Panc1 (cell line): ENCODE results near the gene OR11H7. TPM values are rescaled to one million over a fixed set of nuclear protein-coding genes. Genes with fewer than 3 reads are reported as not detected.

Experiments
- ATAC-seq: fragments of 200-7000 bp; cut with Tn5 transposase; 2 replicates; pipeline ENCODE4 v1.9.1; 2020; ENCODE audit warnings: mild to moderate bottlenecking, moderate library complexity
- BruUV-seq: library from RNA; stranded (reverse); fragments of 400-500 nt; replicated peaks from 2 replicates; lab custom pipeline; 2021; lab: Mats Ljungman, UMichigan
- CTCF ChIA-PET: fragments of 300-600 bp; sonication (Branson Sonifier 250); formaldehyde crosslinking; loops from one replicate; lab custom pipeline; 2022; ENCODE audit warnings: antibody characterized with exemption; lab: Charles Lee
- POLR2A ChIA-PET: fragments of 300-600 bp; sonication (Branson Sonifier 250); formaldehyde crosslinking; loops from one replicate; lab custom pipeline; 2022; ENCODE audit warnings: antibody characterized with exemption; lab: Charles Lee
- DNase-seq: peaks from one replicate; pipeline ENCODE4 v3.0.0-alpha.2; 2010; ENCODE audit warnings: low read depth, low spot score
- H3K27ac ChIP-seq: 2 replicates; pipeline ENCODE4 v1.5.1; 2011; ENCODE audit warnings: mild to moderate bottlenecking, low read length, inconsistent platforms
- H3K27me3 ChIP-seq: fragments of 200-500 bp; sonication (Bioruptor generic); 2 replicates; pipeline ENCODE4 v1.6.0; 2014; ENCODE audit warnings: low read length, inconsistent platforms; ENCODE audit not compliant: control insufficient read depth, insufficient read depth
- H3K36me3 ChIP-seq: fragments of 200-500 bp; sonication (Bioruptor generic); 2 replicates; pipeline ENCODE4 v1.5.1; 2014; ENCODE audit warnings: inconsistent platforms, mild to moderate bottlenecking, low read length, moderate library complexity; ENCODE audit not compliant: control insufficient read depth, insufficient read depth
- H3K4me1 ChIP-seq: 2 replicates; pipeline ENCODE4 v1.5.1; 2011; ENCODE audit warnings: inconsistent platforms, mild to moderate bottlenecking, low read length, moderate library complexity; ENCODE audit not compliant: control insufficient read depth, insufficient read depth
- H3K4me3 ChIP-seq, 2 experiments: 2 replicates each; pipeline ENCODE4 v1.5.1; 2011 to 2012; ENCODE audit warnings: low read depth in 2 of 2, low read length in 2 of 2, mild to moderate bottlenecking in 2 of 2, inconsistent platforms in 1 of 2, moderate library complexity in 1 of 2
- H3K9me3 ChIP-seq: fragments of 200-500 bp; sonication (Bioruptor generic); 2 replicates; pipeline ENCODE4 v1.5.1; 2014; ENCODE audit warnings: low read depth, mild to moderate bottlenecking, inconsistent platforms, low read length, moderate library complexity; ENCODE audit not compliant: control insufficient read depth, insufficient read depth
- POLR2AphosphoS5 ChIP-seq: IDR thresholded peaks from 2 replicates; pipeline ENCODE4 v1.6.1; 2012; ENCODE audit warnings: mild to moderate bottlenecking, low read depth, low read length, moderate library complexity
- REST ChIP-seq, 2 experiments: IDR thresholded peaks; 2 replicates each; pipeline ENCODE4 v1.6.1; 2011 to 2012; ENCODE audit warnings: low read depth in 2 of 2, control low read depth in 1 of 2, low read length in 1 of 2, mild to moderate bottlenecking in 1 of 2, moderate library complexity in 1 of 2; ENCODE audit not compliant: insufficient read depth in 1 of 2
- SIN3A ChIP-seq: IDR thresholded peaks from 2 replicates; pipeline ENCODE4 v1.6.1; 2012; ENCODE audit warnings: low read depth, mild to moderate bottlenecking, low read length, moderate library complexity, borderline replicate concordance; ENCODE audit not compliant: insufficient read depth
- TCF7L2 ChIP-seq: IDR thresholded peaks from 2 replicates; pipeline ENCODE4 v1.6.1; 2011; ENCODE audit warnings: mild to moderate bottlenecking, low read depth, low read length, inconsistent platforms
- in situ Hi-C: cut with HindIII; loops from 2 replicates; pipeline ENCODE4 v1.10.0; 2016; ENCODE audit warnings: low sequenced_read_pairs, low pct_unique_long_range_greater_than_20kb
- intact Hi-C: fragments of 100-400 bp; cut with micrococcal nuclease; formaldehyde crosslinking; loops from one replicate; pipeline ENCODE4 v1.10.0; 2022; ENCODE audit not compliant: unreplicated experiment
- total RNA-seq: library from RNA; stranded (reverse); gene quantifications from one replicate; pipeline ENCODE4 v1.2.1, GENCODE V29; 2021; ENCODE audit not compliant: unreplicated experiment
- TF ChIP-seq, protein P1 (sequence below): fragments of 450-650 bp; IDR thresholded peaks from 2 replicates; pipeline ENCODE4 v1.5.1; 2017; ENCODE audit warnings: mild to moderate bottlenecking

OR11H7 gene
- total RNA-seq, 1 experiment from 2014 or later, result not detected

GRCh38 chr14:20198991-20199390, 29.8 kb upstream of the OR11H7 start:
- BruUV-seq, result no TSS peak
- DNase-seq (no peak), ATAC-seq (no peak)

DNA sequence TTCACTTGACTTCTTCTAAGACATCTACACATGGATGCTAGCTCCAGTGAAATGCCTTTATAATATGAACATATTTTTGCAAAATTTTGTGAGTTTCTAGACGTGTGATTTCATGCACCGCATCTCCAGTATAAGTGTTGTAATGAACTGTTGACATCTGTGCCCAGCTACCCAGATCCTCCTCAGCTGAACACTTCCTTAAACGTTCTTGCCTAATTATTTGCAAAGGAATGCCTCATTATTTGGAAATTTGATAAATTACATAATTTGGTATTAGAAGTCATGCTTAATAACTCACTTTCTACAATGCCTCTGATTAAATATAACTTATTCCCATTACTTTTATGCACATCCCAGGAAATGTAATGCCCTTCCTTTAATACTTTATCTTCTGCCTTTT, 24.1 kb upstream of the OR11H7 start:
- H3K9me3 ChIP-seq, result no peaks in the 10 kb centered on the region
- TF ChIP-seq REST (IDR thresholded peaks at IDR 0.05; ENCODE audit: insufficient read depth in 1 of 2, low read depth in 2 of 2, low read length in 1 of 2) (no peak), SIN3A (no peak), POLR2AphosphoS5 (no peak), TCF7L2 (no peak)
- TF ChIP-seq, protein P1, sequence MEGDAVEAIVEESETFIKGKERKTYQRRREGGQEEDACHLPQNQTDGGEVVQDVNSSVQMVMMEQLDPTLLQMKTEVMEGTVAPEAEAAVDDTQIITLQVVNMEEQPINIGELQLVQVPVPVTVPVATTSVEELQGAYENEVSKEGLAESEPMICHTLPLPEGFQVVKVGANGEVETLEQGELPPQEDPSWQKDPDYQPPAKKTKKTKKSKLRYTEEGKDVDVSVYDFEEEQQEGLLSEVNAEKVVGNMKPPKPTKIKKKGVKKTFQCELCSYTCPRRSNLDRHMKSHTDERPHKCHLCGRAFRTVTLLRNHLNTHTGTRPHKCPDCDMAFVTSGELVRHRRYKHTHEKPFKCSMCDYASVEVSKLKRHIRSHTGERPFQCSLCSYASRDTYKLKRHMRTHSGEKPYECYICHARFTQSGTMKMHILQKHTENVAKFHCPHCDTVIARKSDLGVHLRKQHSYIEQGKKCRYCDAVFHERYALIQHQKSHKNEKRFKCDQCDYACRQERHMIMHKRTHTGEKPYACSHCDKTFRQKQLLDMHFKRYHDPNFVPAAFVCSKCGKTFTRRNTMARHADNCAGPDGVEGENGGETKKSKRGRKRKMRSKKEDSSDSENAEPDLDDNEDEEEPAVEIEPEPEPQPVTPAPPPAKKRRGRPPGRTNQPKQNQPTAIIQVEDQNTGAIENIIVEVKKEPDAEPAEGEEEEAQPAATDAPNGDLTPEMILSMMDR, result no peak
- DNase-seq, result no peak
- intact Hi-C loops, result no loop called here
- H3K27me3 ChIP-seq, result no peaks in the 10 kb centered on the region
- BruUV-seq, result no TSS peak
- ChIA-PET CTCF (no interaction called here), POLR2A (no interaction called here)
- no peak overlapping the region for H3K27ac ChIP-seq
- no peaks in the 10 kb centered on the region for H3K36me3 ChIP-seq
- no peak overlapping the region for H3K4me3 ChIP-seq
- in situ Hi-C loops, result no loop called here
- no peaks in the 10 kb centered on the region for H3K4me1 ChIP-seq
- ATAC-seq, result no peak

More at GRCh38 chr14:20198991-20199390, 29.8 kb upstream of the OR11H7 start:
- TF ChIP-seq REST (IDR thresholded peaks at IDR 0.05; ENCODE audit: insufficient read depth in 1 of 2, low read depth in 2 of 2, low read length in 1 of 2), result no peak
- no peak for TF ChIP-seq TCF7L2
- no peak for TF ChIP-seq SIN3A
- TF ChIP-seq POLR2AphosphoS5, result no peak
- TF ChIP-seq, protein P1, result no peak
- H3K27ac ChIP-seq, result no peak overlapping the region
- H3K27me3 ChIP-seq, result no peaks in the 10 kb centered on the region
- intact Hi-C loops, result no loop called here
- H3K36me3 ChIP-seq, result no peaks in the 10 kb centered on the region
- no peak overlapping the region for H3K4me3 ChIP-seq
- H3K9me3 ChIP-seq, result no peaks in the 10 kb centered on the region
- in situ Hi-C loops, result no loop called here
- CTCF ChIA-PET, result no interaction called here
- H3K4me1 ChIP-seq, result no peaks in the 10 kb centered on the region
- POLR2A ChIA-PET, result no interaction called here
